ENCODE results near the gene SSC5D. TPM values are rescaled to one million over a fixed set of nuclear protein-coding genes. Genes with fewer than 3 reads are reported as not detected.

The SSC5D gene
- total and polyA plus RNA-seq, 10 of the 15 experiments (the other 5 are each of a cell fraction or from before 2014, with no cell fraction given) = 0.03 to 0.13 (median 0.05) TPM; not detected in 4

DNA sequence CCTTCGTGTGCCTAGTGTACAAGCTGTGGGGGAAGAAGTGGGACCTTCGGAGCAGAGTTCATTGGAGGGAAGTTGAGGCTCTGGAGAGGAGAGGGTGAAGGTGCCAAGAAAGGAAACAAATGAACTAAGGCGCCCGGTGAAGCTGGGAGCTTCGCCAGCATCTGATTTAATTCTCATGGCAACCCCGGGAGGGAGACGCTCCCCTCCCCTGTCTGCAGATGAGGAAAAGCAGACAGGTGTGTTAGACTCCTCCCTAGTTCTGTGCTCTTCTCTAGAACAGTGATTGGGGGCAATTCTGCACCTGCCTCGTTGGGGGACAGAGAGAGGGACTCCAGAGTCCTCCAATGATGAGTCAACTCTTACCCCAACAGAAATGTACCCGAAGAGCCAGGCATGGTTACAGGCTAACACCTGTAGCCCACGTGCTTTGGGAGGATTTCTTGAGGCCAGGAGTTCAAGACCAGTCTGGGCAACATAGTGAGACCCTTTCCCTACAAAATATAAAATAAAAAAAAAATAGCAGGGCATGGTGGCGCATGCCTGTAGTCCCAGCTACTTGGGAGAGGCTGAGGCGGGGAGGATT lies 4.2 kb downstream of the SSC5D start:
- intact Hi-C loops (cut with micrococcal nuclease; ENCODE audit: unreplicated experiment) = no loop called here
- Histone ChIP-seq H3K4me3 (no peak overlapping the region), H3K79me2 (ENCODE audit: control insufficient read depth, insufficient read depth, low read length) (no peaks in the 10 kb centered on the region), H3K27me3 (replicated peaks in 1 of 2; ENCODE audit: control insufficient read depth in 2 of 2, insufficient read depth in 2 of 2, low read length in 1 of 2) (no peaks in the 10 kb centered on the region; a peak in 1 of 4 replicates), H3K9ac (ENCODE audit: control insufficient read depth, insufficient read depth, low read length) (no peak overlapping the region), H3K4me1 (ENCODE audit: control insufficient read depth, insufficient read depth, low read length) (no peaks in the 10 kb centered on the region), H3K9me3 (replicated peaks; ENCODE audit: control insufficient read depth, insufficient read depth, low read length) (no peaks in the 10 kb centered on the region), H3K27ac (ENCODE audit: control insufficient read depth, insufficient read depth) (no peak overlapping the region), H2AFZ (ENCODE audit: control insufficient read depth, low read depth, low read length) (no peak overlapping the region), H3K4me2 (ENCODE audit: control insufficient read depth, insufficient read depth) (no peak overlapping the region), H4K20me1 (ENCODE audit: control insufficient read depth, insufficient read depth) (no peaks in the 10 kb centered on the region), H3K36me3 (ENCODE audit: control insufficient read depth in 2 of 2, insufficient read depth in 2 of 2, low read length in 1 of 2) (no peaks in the 10 kb centered on the region)
- POLR2A ChIA-PET = no interaction called here
- BruUV-seq (replicated peaks) = no TSS peak
- TF ChIP-seq, protein P1, sequence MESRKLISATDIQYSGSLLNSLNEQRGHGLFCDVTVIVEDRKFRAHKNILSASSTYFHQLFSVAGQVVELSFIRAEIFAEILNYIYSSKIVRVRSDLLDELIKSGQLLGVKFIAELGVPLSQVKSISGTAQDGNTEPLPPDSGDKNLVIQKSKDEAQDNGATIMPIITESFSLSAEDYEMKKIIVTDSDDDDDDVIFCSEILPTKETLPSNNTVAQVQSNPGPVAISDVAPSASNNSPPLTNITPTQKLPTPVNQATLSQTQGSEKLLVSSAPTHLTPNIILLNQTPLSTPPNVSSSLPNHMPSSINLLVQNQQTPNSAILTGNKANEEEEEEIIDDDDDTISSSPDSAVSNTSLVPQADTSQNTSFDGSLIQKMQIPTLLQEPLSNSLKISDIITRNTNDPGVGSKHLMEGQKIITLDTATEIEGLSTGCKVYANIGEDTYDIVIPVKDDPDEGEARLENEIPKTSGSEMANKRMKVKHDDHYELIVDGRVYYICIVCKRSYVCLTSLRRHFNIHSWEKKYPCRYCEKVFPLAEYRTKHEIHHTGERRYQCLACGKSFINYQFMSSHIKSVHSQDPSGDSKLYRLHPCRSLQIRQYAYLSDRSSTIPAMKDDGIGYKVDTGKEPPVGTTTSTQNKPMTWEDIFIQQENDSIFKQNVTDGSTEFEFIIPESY (IDR thresholded peaks at IDR 0.05) = no peak
- TF ChIP-seq POLR2AphosphoS5 (IDR thresholded peaks at IDR 0.05; ENCODE audit: low read length) = no peak
- TF ChIP-seq CHD1 (IDR thresholded peaks at IDR 0.05; ENCODE audit: low read depth, low read length) = no peak
- no peak for TF ChIP-seq NBN (IDR thresholded peaks at IDR 0.05)
- no peak for TF ChIP-seq EP300 (IDR thresholded peaks at IDR 0.05; ENCODE audit: borderline replicate concordance in 1 of 2, control insufficient read depth in 1 of 2, low read depth in 2 of 2, low read length in 2 of 2)
- TF ChIP-seq WRNIP1 (IDR thresholded peaks at IDR 0.05; ENCODE audit: borderline replicate concordance, low read depth, low read length) = no peak
- DNase-seq (ENCODE audit: low read depth, low spot score) = no peak
- in situ Hi-C loops (cut with MboI) = no loop called here
- CTCF ChIA-PET = interaction anchor here (2.5 kb wide), 1 partner anchor 12 kb away, joined by 9 read pairs; no protein-coding TSS in a partner anchor
- RAD21 ChIA-PET (ENCODE audit: unreplicated experiment) = no interaction called here
- SMC1A ChIA-PET (ENCODE audit: uncharacterized antibody, unreplicated experiment) = no interaction called here
- 31% methylated on average over 12 of the region's 12 CpGs for WGBS (ENCODE audit: insufficient coverage, insufficient replicate concordance, low lambda C conversion rate, missing lambda C conversion rate)
- FAIRE-seq = no peak
- ATAC-seq = no peak

Data from GM12878 (cell line).